NCI-H2081 treated with DMSO at 0.1 percent for 48 hours (cell line): ENCODE measurements around the gene MARCHF7.

Experiments used
- DNase-seq: peaks from one replicate; lab custom pipeline; 2025; lab: John Stamatoyannopoulos, UW

MARCHF7 gene

DNA sequence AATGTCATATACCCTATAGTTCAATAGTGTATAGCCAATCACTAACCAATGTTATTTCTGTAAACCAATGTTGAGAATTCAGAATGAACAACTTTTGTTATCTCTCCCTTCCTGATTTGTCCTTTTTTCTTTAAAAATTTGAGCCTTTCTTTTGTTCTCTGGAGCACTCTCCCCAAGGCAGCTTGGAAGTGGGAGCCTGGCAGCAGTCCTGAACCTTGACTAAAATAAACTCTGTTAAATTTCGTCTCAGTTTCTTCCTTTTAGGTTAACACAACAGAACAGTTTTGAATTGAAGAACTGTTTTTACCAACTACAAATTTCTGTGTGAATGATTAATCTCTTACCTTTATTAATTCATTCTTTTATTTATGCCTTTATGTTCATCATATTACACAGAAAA is 49.8 kb downstream of the MARCHF7 start:
- DNase-seq, result no peak
